DOHH2 (cell line): ENCODE measurements around the gene CAMSAP2.

ENCODE experiments used
- H3F3A ChIP-seq: fragments of 200-600 bp; sonication (generic), shearing (Covaris generic); 2 replicates; pipeline ENCODE4 v1.6.0; 2016; ENCODE audit warnings: antibody characterized with exemption, mild to moderate bottlenecking; ENCODE audit not compliant: control insufficient read depth, insufficient read depth
- H3K27ac ChIP-seq: fragments of 200-600 bp; sonication (generic); 2 replicates; pipeline ENCODE4 v1.5.1; 2014; ENCODE audit warnings: low read depth, mild to moderate bottlenecking, low read length, moderate library complexity
- H3K27me3 ChIP-seq: fragments of 200-600 bp; sonication (generic); 2 replicates; pipeline ENCODE4 v1.6.1; 2014; ENCODE audit warnings: mild to moderate bottlenecking, low read length, mixed read lengths; ENCODE audit not compliant: control insufficient read depth
- H3K36me3 ChIP-seq: fragments of 200-600 bp; sonication (generic); 2 replicates; pipeline ENCODE4 v1.6.1; 2014; ENCODE audit warnings: mild to moderate bottlenecking, low read length, moderate library complexity, mixed read lengths; ENCODE audit not compliant: control insufficient read depth
- H3K4me1 ChIP-seq: fragments of 200-600 bp; sonication (generic); 2 replicates; pipeline ENCODE4 v1.6.1; 2014; ENCODE audit warnings: mild to moderate bottlenecking, low read length, mixed read lengths; ENCODE audit not compliant: control insufficient read depth
- H3K4me2 ChIP-seq: fragments of 200-600 bp; sonication (generic); 2 replicates; pipeline ENCODE4 v1.6.0; 2014; ENCODE audit warnings: mild to moderate bottlenecking, low read length, moderate library complexity
- H3K4me3 ChIP-seq: fragments of 200-600 bp; sonication (generic); 2 replicates; pipeline ENCODE4 v1.5.1; 2014; ENCODE audit warnings: mild to moderate bottlenecking, low read length, mixed read lengths
- H3K79me2 ChIP-seq: fragments of 200-600 bp; sonication (generic); 2 replicates; pipeline ENCODE4 v1.6.1; 2014; ENCODE audit warnings: mild to moderate bottlenecking, low read length, mixed read lengths; ENCODE audit not compliant: control insufficient read depth
- H3K9me2 ChIP-seq: fragments of 200-600 bp; sonication (generic); replicated peaks from 2 replicates; pipeline ENCODE4 v1.6.1; 2014; ENCODE audit warnings: mild to moderate bottlenecking, low read length, mixed read lengths; ENCODE audit not compliant: control insufficient read depth
- H3K9me3 ChIP-seq: fragments of 200-600 bp; sonication (generic); 2 replicates; pipeline ENCODE4 v1.6.1; 2014; ENCODE audit warnings: antibody characterized with exemption, low read length, mixed read lengths; ENCODE audit not compliant: control insufficient read depth, insufficient read depth
- H4K20me1 ChIP-seq: fragments of 200-600 bp; sonication (generic); 2 replicates; pipeline ENCODE4 v1.6.0; 2014; ENCODE audit warnings: low read depth, mild to moderate bottlenecking, antibody characterized with exemption, low read length, moderate library complexity; ENCODE audit not compliant: control insufficient read depth, insufficient read depth
- EZH2phosphoT487 ChIP-seq: fragments of 200-600 bp; sonication (generic); IDR thresholded peaks from 2 replicates; pipeline ENCODE4 v1.6.1; 2017; ENCODE audit warnings: borderline replicate concordance, mild to moderate bottlenecking, antibody characterized with exemption, low read length, moderate library complexity, mixed read lengths
- TF ChIP-seq, protein P1 (sequence below): fragments of 200-600 bp; sonication (generic); IDR thresholded peaks from one replicate; pipeline ENCODE4 v1.5.1; 2014; ENCODE audit warnings: antibody characterized with exemption, mild to moderate bottlenecking, low read depth, low read length; ENCODE audit not compliant: poor library complexity, severe bottlenecking

The CAMSAP2 gene

DNA sequence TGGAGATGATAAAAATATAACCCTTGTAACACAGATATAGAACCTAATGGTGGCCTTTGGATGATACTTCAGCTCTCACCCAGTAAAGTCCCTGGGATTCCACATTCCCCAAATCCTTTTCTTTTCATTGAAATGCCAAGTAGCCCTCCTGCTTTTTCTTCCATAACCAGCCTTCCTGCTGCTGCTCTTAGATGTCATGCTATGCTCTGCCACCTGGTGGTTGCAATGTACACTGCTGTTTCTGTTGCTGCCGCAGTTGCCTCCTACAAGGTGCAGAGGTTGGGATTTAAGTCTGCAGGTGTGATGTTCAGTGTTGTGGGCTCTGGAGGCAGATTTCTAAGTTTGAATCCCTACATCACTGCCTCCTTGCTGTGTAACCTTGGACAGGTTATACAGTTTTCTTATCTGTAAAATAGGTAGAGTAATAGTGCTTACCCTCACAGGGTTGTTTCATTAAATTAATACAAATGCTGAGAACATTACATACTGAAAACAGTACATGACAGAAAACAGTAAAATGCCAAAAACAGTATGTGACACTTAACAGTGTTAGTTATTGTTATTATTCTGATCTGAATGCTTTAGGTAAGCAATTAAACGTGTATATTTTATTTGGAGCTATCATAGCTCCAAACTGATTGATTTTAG is 64.3 kb downstream of the CAMSAP2 start:
- peaks cover 3% of the 10 kb centered on the region; the same call in 1 of the 2 replicates for H4K20me1 ChIP-seq
- H3K4me1 ChIP-seq: no peaks in the 10 kb centered on the region
- no peak overlapping the region for H3K27ac ChIP-seq
- H3F3A ChIP-seq: peaks cover 7% of the 10 kb centered on the region; the same call in 1 of the 2 replicates
- H3K4me2 ChIP-seq: no peak overlapping the region
- H3K36me3 ChIP-seq: peaks cover 8% of the 10 kb centered on the region
- H3K4me3 ChIP-seq: no peak overlapping the region
- TF ChIP-seq EZH2phosphoT487: no peak
- TF ChIP-seq, protein P1, sequence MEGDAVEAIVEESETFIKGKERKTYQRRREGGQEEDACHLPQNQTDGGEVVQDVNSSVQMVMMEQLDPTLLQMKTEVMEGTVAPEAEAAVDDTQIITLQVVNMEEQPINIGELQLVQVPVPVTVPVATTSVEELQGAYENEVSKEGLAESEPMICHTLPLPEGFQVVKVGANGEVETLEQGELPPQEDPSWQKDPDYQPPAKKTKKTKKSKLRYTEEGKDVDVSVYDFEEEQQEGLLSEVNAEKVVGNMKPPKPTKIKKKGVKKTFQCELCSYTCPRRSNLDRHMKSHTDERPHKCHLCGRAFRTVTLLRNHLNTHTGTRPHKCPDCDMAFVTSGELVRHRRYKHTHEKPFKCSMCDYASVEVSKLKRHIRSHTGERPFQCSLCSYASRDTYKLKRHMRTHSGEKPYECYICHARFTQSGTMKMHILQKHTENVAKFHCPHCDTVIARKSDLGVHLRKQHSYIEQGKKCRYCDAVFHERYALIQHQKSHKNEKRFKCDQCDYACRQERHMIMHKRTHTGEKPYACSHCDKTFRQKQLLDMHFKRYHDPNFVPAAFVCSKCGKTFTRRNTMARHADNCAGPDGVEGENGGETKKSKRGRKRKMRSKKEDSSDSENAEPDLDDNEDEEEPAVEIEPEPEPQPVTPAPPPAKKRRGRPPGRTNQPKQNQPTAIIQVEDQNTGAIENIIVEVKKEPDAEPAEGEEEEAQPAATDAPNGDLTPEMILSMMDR: peak; percentile 97
- H3K79me2 ChIP-seq: peaks cover 12% of the 10 kb centered on the region
- no peaks in the 10 kb centered on the region for H3K9me2 ChIP-seq
- H3K27me3 ChIP-seq: no peaks in the 10 kb centered on the region
- H3K9me3 ChIP-seq: no peaks in the 10 kb centered on the region

DNA sequence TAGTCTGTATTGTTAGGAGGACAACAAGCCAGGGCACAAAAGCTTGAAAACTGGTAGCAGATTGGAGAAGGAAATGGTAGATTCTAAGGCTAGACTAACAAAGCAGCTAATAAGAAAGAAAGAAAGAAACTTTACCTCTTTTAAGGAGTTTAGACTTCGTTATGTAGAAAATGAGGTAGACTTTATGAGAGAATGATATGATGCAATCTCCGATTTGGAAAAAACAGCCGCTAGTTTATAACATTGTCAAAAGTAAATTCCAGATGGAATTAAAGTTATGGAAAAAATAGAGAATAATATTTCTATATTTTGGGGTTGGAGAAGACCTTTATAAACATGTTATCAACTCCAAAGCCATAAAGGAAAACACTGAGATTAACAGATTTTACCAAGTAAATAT is 67.0 kb downstream of the CAMSAP2 start:
- no peaks in the 10 kb centered on the region for H3K27me3 ChIP-seq
- no peak overlapping the region for H3K4me2 ChIP-seq
- H3K4me3 ChIP-seq: no peak overlapping the region
- peaks cover 7% of the 10 kb centered on the region for H3K79me2 ChIP-seq
- peaks cover 7% of the 10 kb centered on the region; the same call in 1 of the 2 replicates for H3F3A ChIP-seq
- H3K27ac ChIP-seq: no peak overlapping the region
- no peaks in the 10 kb centered on the region for H3K9me2 ChIP-seq
- TF ChIP-seq, protein P1: no peak
- TF ChIP-seq EZH2phosphoT487: no peak
- H3K4me1 ChIP-seq: no peaks in the 10 kb centered on the region
- H4K20me1 ChIP-seq: peaks cover 3% of the 10 kb centered on the region; the same call in 1 of the 2 replicates
- H3K9me3 ChIP-seq: no peaks in the 10 kb centered on the region
- H3K36me3 ChIP-seq: peaks cover 18% of the 10 kb centered on the region

DNA sequence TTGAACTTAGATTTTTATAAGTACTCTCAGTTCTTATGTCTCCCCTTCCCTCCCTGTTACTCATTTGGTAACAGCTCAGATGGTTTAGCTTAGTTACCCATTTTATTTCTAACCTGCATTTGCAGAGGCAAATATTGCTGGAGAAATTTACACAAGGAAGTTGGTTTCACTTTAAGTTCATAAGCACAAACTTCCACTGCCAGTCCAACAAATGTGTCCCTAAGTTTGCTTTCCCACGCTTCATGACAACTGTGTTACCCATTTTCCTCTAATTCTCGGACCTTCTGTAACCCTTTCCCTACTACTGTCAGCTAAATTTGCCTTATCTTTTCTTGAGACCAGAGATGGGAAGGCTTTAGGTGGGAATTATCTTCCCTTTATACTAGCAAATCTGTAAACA is 70.2 kb downstream of the CAMSAP2 start:
- H3K4me2 ChIP-seq: no peak overlapping the region
- no peak overlapping the region for H3K4me3 ChIP-seq
- no peaks in the 10 kb centered on the region for H4K20me1 ChIP-seq
- H3K4me1 ChIP-seq: no peaks in the 10 kb centered on the region
- H3F3A ChIP-seq: no peaks in the 10 kb centered on the region
- H3K9me3 ChIP-seq: no peaks in the 10 kb centered on the region
- no peak overlapping the region for H3K27ac ChIP-seq
- no peaks in the 10 kb centered on the region for H3K27me3 ChIP-seq
- no peaks in the 10 kb centered on the region; the same call in none of the 2 replicates for H3K79me2 ChIP-seq
- H3K9me2 ChIP-seq: no peaks in the 10 kb centered on the region
- H3K36me3 ChIP-seq: peaks cover 18% of the 10 kb centered on the region
- TF ChIP-seq, protein P1: no peak
- no peak for TF ChIP-seq EZH2phosphoT487
